Neural cell (in vitro differentiated cells): ENCODE measurements around the gene PRPF40B.

Source experiments
- TF ChIP-seq, protein P1 (sequence below): IDR thresholded peaks from 2 replicates; pipeline ENCODE4 v1.6.1; 2012; ENCODE audit warnings: borderline replicate concordance
- TF ChIP-seq, protein P2 (sequence below): fragments of 450-650 bp; IDR thresholded peaks from 2 replicates; pipeline ENCODE4 v1.5.1; 2014; ENCODE audit warnings: antibody characterized with exemption, mild to moderate bottlenecking, moderate library complexity; ENCODE audit not compliant: poor library complexity, severe bottlenecking

DNA sequence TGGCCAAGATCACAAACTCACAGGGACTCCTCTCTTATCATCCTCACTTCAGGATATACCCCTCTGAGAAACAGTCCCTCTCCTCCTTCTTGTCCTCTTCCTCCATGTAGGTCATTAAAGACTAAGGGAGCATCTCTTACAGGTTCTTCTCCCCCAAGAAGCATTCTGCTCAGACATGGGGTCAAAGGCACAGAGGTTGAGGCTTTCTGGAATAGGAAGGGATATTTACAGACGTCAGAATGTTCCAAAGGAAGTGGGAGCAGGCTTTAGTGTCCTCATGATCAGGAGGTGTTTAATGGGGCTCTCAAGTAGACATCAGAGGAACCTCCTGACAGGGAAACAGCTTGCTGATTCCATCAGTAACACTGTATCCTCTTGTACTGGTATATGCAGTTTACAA is 36.4 kb downstream of the PRPF40B start:
- TF ChIP-seq, protein P1, sequence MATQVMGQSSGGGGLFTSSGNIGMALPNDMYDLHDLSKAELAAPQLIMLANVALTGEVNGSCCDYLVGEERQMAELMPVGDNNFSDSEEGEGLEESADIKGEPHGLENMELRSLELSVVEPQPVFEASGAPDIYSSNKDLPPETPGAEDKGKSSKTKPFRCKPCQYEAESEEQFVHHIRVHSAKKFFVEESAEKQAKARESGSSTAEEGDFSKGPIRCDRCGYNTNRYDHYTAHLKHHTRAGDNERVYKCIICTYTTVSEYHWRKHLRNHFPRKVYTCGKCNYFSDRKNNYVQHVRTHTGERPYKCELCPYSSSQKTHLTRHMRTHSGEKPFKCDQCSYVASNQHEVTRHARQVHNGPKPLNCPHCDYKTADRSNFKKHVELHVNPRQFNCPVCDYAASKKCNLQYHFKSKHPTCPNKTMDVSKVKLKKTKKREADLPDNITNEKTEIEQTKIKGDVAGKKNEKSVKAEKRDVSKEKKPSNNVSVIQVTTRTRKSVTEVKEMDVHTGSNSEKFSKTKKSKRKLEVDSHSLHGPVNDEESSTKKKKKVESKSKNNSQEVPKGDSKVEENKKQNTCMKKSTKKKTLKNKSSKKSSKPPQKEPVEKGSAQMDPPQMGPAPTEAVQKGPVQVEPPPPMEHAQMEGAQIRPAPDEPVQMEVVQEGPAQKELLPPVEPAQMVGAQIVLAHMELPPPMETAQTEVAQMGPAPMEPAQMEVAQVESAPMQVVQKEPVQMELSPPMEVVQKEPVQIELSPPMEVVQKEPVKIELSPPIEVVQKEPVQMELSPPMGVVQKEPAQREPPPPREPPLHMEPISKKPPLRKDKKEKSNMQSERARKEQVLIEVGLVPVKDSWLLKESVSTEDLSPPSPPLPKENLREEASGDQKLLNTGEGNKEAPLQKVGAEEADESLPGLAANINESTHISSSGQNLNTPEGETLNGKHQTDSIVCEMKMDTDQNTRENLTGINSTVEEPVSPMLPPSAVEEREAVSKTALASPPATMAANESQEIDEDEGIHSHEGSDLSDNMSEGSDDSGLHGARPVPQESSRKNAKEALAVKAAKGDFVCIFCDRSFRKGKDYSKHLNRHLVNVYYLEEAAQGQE = no peak
- TF ChIP-seq, protein P2, sequence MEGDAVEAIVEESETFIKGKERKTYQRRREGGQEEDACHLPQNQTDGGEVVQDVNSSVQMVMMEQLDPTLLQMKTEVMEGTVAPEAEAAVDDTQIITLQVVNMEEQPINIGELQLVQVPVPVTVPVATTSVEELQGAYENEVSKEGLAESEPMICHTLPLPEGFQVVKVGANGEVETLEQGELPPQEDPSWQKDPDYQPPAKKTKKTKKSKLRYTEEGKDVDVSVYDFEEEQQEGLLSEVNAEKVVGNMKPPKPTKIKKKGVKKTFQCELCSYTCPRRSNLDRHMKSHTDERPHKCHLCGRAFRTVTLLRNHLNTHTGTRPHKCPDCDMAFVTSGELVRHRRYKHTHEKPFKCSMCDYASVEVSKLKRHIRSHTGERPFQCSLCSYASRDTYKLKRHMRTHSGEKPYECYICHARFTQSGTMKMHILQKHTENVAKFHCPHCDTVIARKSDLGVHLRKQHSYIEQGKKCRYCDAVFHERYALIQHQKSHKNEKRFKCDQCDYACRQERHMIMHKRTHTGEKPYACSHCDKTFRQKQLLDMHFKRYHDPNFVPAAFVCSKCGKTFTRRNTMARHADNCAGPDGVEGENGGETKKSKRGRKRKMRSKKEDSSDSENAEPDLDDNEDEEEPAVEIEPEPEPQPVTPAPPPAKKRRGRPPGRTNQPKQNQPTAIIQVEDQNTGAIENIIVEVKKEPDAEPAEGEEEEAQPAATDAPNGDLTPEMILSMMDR = no peak
